NCI-H128 (cell line): ENCODE data around the gene GABRB3.

ENCODE experiments used
- DNase-seq: peaks from one replicate; lab custom pipeline; 2025; ENCODE audit not compliant: unreplicated experiment; lab: John Stamatoyannopoulos, UW

Gene GABRB3

DNA sequence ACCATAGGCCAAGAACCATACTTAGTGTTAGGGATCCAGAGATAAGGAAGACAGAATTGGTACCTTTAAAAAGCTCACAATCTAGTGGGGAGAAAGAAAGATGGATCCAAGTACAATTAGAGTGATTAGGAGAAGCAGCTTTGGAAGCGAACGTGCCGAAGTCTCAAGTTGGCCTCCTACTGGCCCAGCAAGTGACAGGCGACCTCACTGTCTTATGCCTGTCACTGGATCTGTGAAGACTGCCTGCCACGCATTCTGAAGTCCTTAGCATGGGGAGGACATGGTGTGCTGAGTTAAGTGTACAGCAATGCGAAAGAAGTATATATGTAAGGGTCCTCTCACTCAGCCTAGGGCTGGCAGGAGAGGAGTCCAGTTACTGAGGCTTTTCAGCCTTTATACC lies 141.0 kb downstream of the GABRB3 start:
- no peak for DNase-seq

DNA sequence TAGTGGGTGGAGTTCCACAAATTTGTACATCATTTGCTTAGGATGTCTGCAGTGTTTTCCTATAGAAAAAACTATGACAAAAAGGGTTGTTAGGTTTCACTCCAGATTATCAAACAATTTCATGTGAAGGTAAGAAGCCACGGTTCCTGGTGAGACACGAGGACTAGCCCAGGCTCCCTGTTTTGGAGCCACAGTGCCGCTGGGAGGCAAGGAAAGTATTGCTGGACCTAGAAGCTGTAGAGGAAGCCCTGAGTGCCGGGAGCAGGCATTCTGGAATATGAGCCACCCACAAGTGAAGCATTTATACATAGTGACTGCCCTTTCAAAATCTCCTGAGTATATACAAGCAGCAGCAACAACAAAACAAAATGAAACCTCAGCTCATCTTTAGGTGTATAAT lies 142.0 kb downstream of the GABRB3 start:
- no peak for DNase-seq

DNA sequence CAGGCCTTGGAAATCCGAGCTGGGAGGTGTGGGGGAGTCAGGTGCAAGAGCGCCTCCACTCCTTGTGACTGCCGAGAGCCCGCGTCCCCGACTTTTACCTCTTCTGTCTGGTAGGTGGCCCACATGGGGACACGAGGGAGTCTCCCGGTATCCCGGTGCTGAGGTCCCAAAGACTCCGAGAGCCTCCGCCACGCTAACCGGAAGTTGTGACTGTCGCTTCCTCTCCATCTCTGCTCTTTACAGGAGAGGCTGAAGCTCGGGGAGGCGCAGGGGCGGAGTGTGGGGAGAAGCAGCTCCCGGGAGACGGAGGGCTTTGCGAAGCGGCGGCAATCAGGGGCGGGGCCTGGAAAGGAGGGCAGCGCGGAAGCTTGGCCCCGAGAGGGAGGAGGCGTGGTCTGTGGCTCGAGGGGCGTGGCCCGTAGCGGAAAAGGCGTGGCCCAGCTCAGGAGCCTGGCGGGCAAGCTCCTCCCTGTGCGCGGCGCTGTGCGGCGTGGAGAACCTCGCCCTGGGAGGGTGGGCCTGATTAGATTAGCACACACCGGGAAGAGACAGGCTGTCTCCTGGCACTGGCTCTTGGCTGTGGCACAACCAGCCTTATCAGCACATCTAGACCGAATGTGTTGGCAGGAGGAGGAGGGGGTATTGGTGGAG lies 143.9 kb downstream of the GABRB3 start:
- DNase-seq: no peak

- no peak for DNase-seq
Measured at GRCh38 chr15:26628071-26628470, 144.8 kb downstream of the GABRB3 start.

- no peak for DNase-seq
Measured at GRCh38 chr15:26624128-26624527, 148.7 kb downstream of the GABRB3 start.

GRCh38 chr15:26623071-26623470 lies 149.8 kb downstream of the GABRB3 start:
- DNase-seq: no peak

- no peak for DNase-seq
Measured at GRCh38 chr15:26621816-26622215, 151.1 kb downstream of the GABRB3 start.

- no peak for DNase-seq
Measured at GRCh38 chr15:26620528-26621458, 152.1 kb downstream of the GABRB3 start.

DNA sequence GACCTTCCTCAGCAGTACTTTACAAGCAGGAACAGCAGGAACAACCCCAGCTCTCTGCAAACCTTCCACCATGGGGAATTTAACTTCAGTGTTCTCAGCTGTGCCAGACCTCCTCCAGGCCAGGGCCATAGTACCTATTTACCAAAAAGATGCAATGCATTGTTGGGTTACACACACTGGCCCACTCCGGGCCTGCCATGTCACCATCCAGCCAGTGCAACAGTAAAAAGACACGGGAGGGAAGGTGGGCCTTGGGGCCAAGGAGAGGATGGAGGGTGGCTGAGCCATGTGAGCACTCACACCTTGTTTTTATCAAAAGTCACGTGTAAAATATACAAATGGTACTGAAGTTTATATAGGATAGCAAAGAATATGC lies 157.0 kb downstream of the GABRB3 start:
- DNase-seq: no peak

DNA sequence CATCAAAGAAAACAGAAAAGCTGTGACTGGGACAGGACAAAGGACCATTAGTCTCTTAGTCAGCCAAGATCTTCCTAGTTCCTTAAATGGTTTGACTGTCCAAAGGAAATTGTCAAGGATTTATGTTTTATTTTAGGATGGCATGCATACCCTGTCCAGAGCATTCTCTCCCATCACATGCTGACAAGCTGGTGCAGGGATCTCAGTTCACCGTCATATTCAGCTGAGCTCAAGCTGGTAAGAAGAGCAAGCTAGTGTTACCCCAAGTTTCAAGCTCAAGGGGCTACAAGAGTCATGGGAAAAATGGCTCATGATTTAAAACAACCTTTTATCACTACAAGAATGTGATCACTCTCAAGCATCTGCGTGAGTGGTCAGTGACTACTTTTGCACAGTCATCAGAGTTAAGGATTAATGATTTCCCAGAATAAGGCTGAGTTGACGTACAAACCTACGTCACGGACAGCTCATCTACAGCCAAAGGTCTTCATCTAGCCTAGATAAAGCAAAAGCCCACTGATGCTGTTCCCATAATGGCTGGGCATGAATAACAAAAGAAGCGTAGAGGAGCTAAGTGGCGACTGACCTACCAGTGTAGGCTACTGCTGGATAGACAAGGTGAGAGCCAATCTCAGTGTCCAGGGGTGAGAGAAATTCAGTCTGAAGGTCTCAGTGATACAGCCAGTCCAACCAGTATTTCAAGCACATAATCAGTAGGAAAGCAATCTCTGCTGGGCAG lies 157.5 kb downstream of the GABRB3 start:
- no peak for DNase-seq

DNA sequence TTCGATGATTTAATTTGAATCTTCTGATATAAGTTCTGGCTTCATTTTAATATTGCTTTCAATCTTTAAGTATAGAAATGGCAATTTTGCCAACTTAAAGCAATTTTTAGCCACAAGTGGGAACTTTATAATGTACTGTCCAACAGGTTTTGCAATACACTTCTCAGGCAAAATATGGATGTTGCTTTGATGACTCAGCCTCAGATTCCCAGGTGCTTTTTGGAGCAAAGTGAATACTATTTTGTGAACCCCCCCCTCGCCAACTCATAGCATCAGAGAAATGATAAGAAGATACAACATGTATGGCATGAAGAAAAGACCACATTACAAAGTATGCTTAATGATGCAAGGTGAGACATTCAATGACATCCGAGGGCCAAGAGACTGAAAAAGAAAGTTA lies 158.1 kb downstream of the GABRB3 start:
- DNase-seq: no peak

GRCh38 chr15:26598704-26599103 lies 174.2 kb downstream of the GABRB3 start:
- no peak for DNase-seq

- DNase-seq: no peak
Measured at GRCh38 chr15:26595611-26596010, 177.3 kb downstream of the GABRB3 start.

- no peak for DNase-seq
Measured at GRCh38 chr15:26590676-26591075, 182.2 kb downstream of the GABRB3 start.

GRCh38 chr15:26582840-26583239 lies 190.0 kb downstream of the GABRB3 start:
- DNase-seq: no peak

- no peak for DNase-seq
Measured at GRCh38 chr15:26580943-26581342, 191.9 kb downstream of the GABRB3 start.

DNA sequence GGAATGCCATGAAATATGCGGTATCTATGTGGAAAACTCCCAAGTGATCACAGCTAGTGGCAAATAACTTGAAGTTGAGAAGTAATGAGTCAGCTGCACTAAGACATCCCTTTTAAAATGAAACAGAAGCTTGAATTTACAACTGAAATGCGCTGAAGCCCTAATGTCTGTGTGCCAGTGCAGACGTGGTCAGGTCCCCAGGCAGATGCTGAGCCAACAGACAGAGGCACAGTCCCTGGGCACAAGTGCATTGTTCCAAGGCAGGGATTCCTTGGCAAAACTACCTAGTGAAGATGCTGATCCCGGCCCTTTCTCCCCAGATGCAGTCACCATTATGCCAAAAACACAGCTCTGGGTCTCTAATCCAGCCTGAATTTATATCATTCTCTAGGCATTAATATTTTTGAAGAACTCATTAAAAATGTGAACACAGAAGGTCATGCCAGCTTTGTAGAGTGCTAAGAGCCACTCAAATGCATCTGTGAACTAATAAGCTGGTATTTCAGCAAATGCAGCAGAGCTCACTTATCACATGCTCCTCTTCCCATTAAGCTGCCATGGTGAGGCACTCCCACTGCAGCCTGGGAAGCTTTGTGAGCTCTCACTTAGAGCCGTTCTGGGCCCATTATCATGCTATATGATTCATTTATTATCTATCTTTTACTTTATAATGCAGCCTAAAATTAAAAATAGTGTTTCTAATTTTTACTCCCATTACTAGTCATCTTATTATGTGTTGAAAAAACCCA lies 200.1 kb downstream of the GABRB3 start:
- DNase-seq: no peak

DNA sequence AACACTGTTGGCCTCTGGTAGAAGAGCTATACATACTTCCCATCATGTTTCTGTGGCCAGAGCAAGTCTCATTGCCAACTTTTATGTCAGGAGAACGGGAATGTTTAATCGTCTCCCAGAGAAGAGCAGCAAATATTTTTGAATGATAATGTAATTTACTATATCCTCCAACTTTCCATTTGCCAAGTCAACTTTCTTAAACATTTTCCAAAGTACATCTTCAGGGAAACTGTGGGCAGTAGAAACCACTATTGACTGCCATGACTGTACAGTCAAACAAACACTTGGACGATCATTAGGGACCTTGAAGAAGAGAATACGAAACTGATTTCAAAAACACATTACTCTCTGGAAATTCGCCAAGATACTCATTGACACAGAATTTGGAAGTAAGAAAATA lies 201.5 kb downstream of the GABRB3 start:
- no peak for DNase-seq

- no peak for DNase-seq
Measured at GRCh38 chr15:26565542-26565941, 207.3 kb downstream of the GABRB3 start.

GRCh38 chr15:26564361-26564760 lies 208.5 kb downstream of the GABRB3 start:
- DNase-seq: no peak

DNA sequence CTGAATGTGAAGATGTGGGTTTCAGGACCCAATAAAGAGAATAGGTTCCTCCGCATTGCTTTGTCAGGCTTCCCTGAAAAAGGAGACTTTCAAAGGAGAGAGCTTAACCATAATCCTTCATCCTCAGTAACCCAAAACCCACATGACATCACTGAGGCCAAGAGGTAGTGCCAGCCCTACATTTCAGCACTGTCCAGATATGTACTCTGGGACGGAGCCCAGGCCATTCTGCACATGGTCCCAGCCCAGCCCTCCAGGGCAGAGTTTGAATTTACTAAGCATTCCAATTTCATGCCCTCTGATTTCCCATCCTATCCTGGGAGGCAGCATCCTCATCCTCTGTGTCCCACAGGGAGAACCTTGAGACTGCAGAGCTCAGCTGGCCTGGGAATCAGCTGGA lies 210.5 kb downstream of the GABRB3 start:
- no peak for DNase-seq
